HG02623 (cell line): ENCODE measurements around the gene ABHD17B.
"Not testable (repeated sequence)": the region's sequence is repeated elsewhere in the genome, so short reads cannot be mapped to it uniquely, and the experiment has no call there.

Experiments used
- ATAC-seq: cut with Tn5 transposase; IDR thresholded peaks from one replicate; pipeline ENCODE4 v1.9.1; 2021; ENCODE audit warnings: moderate library complexity; ENCODE audit not compliant: unreplicated experiment

The ABHD17B gene

GRCh38 chr9:71916834-71917534, 6.0 kb upstream of the ABHD17B start:
- peak; percentile 76 for ATAC-seq

GRCh38 chr9:71915495-71915894, 4.5 kb upstream of the ABHD17B start:
- ATAC-seq: no peak

- ATAC-seq: no peak
Measured at GRCh38 chr9:71911908-71912335, 929 bp upstream of the ABHD17B start.

GRCh38 chr9:71910650-71911060, 338 bp downstream of the ABHD17B start:
- ATAC-seq: peak; percentile 10

- peak; percentile 3 for ATAC-seq
Measured at GRCh38 chr9:71909887-71910649, 925 bp downstream of the ABHD17B start.

GRCh38 chr9:71908825-71909224, 2.2 kb downstream of the ABHD17B start:
- no peak for ATAC-seq

- no peak for ATAC-seq
Measured at GRCh38 chr9:71904076-71904475, 6.9 kb downstream of the ABHD17B start.

- no peak for ATAC-seq
Measured at GRCh38 chr9:71901695-71902597, 9.0 kb downstream of the ABHD17B start.

GRCh38 chr9:71898756-71899155, 12.2 kb downstream of the ABHD17B start:
- ATAC-seq: not testable (repeated sequence)

GRCh38 chr9:71897577-71897976, 13.4 kb downstream of the ABHD17B start:
- no peak for ATAC-seq

GRCh38 chr9:71896761-71897160, 14.2 kb downstream of the ABHD17B start:
- ATAC-seq: no peak

GRCh38 chr9:71895955-71896354, 15.0 kb downstream of the ABHD17B start:
- no peak for ATAC-seq

- ATAC-seq: peak; percentile 49
Measured at GRCh38 chr9:71895117-71895516, 15.9 kb downstream of the ABHD17B start.

GRCh38 chr9:71891557-71892189, 19.3 kb downstream of the ABHD17B start:
- no peak for ATAC-seq

GRCh38 chr9:71890042-71890679, 20.8 kb downstream of the ABHD17B start:
- ATAC-seq: no peak

- ATAC-seq: no peak
Measured at GRCh38 chr9:71887362-71887761, 23.6 kb downstream of the ABHD17B start.

GRCh38 chr9:71886541-71886940, 24.5 kb downstream of the ABHD17B start:
- ATAC-seq: no peak

- ATAC-seq: no peak
Measured at GRCh38 chr9:71886015-71886414, 25.0 kb downstream of the ABHD17B start.

- ATAC-seq: no peak
Measured at GRCh38 chr9:71885467-71885866, 25.5 kb downstream of the ABHD17B start.

GRCh38 chr9:71884005-71884404, 27.0 kb downstream of the ABHD17B start:
- no peak for ATAC-seq
